ENCODE data around the gene CMTM1.

- TF ChIP-seq ZFX (IDR thresholded peaks at IDR 0.05) (no peak), CTCF (conservative IDR thresholded peaks at IDR 0.05) (no peak)
These were observed 8.3 kb downstream of the CMTM1 start for GRCh38 chr16:66574531-66574930.

Measured in C4-2B (cell line).